Adipocyte (in vitro differentiated cells): Measurements from ENCODE around the gene BRAT1.
A peak's percentile ranks its signal among the peaks of the same experiment; 100 is the strongest.

ENCODE experiments used
- DNase-seq: peaks from one replicate; pipeline ENCODE4 v3.0.0-alpha.2; 2015; ENCODE audit warnings: low read depth
- H3K27me3 ChIP-seq: replicated peaks from 2 replicates; pipeline ENCODE4 v1.7.0; 2013; ENCODE audit warnings: mild to moderate bottlenecking, low read length, moderate library complexity; ENCODE audit not compliant: control insufficient read depth, insufficient read depth
- H3K36me3 ChIP-seq: 2 replicates; pipeline ENCODE4 v1.7.0; 2013; ENCODE audit warnings: low read length, mild to moderate bottlenecking, moderate library complexity; ENCODE audit not compliant: control insufficient read depth, insufficient read depth, severe bottlenecking
- H3K4me1 ChIP-seq: 2 replicates; pipeline ENCODE4 v1.7.0; 2013; ENCODE audit warnings: mild to moderate bottlenecking, low read length, moderate library complexity; ENCODE audit not compliant: control insufficient read depth, insufficient read depth
- H3K4me3 ChIP-seq: 2 replicates; pipeline ENCODE4 v1.7.0; 2013; ENCODE audit warnings: mild to moderate bottlenecking, low read length, moderate library complexity
- H3K9ac ChIP-seq: 2 replicates; pipeline ENCODE4 v1.7.0; 2013; ENCODE audit warnings: mild to moderate bottlenecking, low read length, moderate library complexity
- H3K9me3 ChIP-seq: 2 replicates; pipeline ENCODE4 v1.7.0; 2013; ENCODE audit warnings: mild to moderate bottlenecking, low read length, moderate library complexity; ENCODE audit not compliant: control insufficient read depth

BRAT1 gene

GRCh38 chr7:2517678-2518507 lies 37.4 kb downstream of the BRAT1 start:
- Histone ChIP-seq H3K27me3 (peaks cover 4% of the 10 kb centered on the region), H3K4me1 (peaks cover 51% of the 10 kb centered on the region), H3K4me3 (no peak overlapping the region), H3K36me3 (no peaks in the 10 kb centered on the region), H3K9me3 (no peaks in the 10 kb centered on the region), H3K9ac (no peak overlapping the region)
- DNase-seq: no peak

- H3K9ac ChIP-seq: no peak overlapping the region
- no peaks in the 10 kb centered on the region for H3K9me3 ChIP-seq
- peak; percentile 86 for DNase-seq
- H3K27me3 ChIP-seq: peaks cover 4% of the 10 kb centered on the region
- no peaks in the 10 kb centered on the region for H3K36me3 ChIP-seq
- peaks cover 44% of the 10 kb centered on the region for H3K4me1 ChIP-seq
- H3K4me3 ChIP-seq: no peak overlapping the region
Observed at GRCh38 chr7:2517026-2517425, 38.3 kb downstream of the BRAT1 start.

- H3K4me3 ChIP-seq: no peak overlapping the region
- no peaks in the 10 kb centered on the region for H3K36me3 ChIP-seq
- no peak for DNase-seq
- H3K9me3 ChIP-seq: no peaks in the 10 kb centered on the region
- no peak overlapping the region for H3K9ac ChIP-seq
- H3K4me1 ChIP-seq: peaks cover 36% of the 10 kb centered on the region
- H3K27me3 ChIP-seq: peaks cover 4% of the 10 kb centered on the region
Observed at GRCh38 chr7:2516194-2516555, 39.1 kb downstream of the BRAT1 start.

- Histone ChIP-seq H3K27me3 (peaks cover 4% of the 10 kb centered on the region), H3K9ac (no peak overlapping the region), H3K4me1 (peaks cover 33% of the 10 kb centered on the region), H3K9me3 (no peaks in the 10 kb centered on the region), H3K36me3 (no peaks in the 10 kb centered on the region), H3K4me3 (no peak overlapping the region)
- no peak for DNase-seq
Observed at GRCh38 chr7:2515424-2516193, 39.7 kb downstream of the BRAT1 start.

GRCh38 chr7:2514473-2515423 lies 40.6 kb downstream of the BRAT1 start:
- Histone ChIP-seq H3K4me1 (peaks cover 31% of the 10 kb centered on the region), H3K9ac (no peak overlapping the region), H3K9me3 (no peaks in the 10 kb centered on the region), H3K4me3 (no peak overlapping the region), H3K36me3 (no peaks in the 10 kb centered on the region), H3K27me3 (peaks cover 4% of the 10 kb centered on the region)
- no peak for DNase-seq

GRCh38 chr7:2513702-2514101 lies 41.6 kb downstream of the BRAT1 start:
- H3K27me3 ChIP-seq: peaks cover 4% of the 10 kb centered on the region
- no peak for DNase-seq
- no peak overlapping the region for H3K9ac ChIP-seq
- H3K4me3 ChIP-seq: no peak overlapping the region
- peaks cover 28% of the 10 kb centered on the region for H3K4me1 ChIP-seq
- H3K9me3 ChIP-seq: no peaks in the 10 kb centered on the region
- H3K36me3 ChIP-seq: no peaks in the 10 kb centered on the region

GRCh38 chr7:2512713-2513112 lies 42.6 kb downstream of the BRAT1 start:
- Histone ChIP-seq H3K36me3 (no peaks in the 10 kb centered on the region), H3K4me3 (no peak overlapping the region), H3K27me3 (peaks cover 4% of the 10 kb centered on the region), H3K4me1 (peaks cover 29% of the 10 kb centered on the region), H3K9me3 (no peaks in the 10 kb centered on the region), H3K9ac (no peak overlapping the region)
- DNase-seq: no peak

GRCh38 chr7:2512179-2512661 lies 43.1 kb downstream of the BRAT1 start:
- no peak overlapping the region for H3K9ac ChIP-seq
- no peak for DNase-seq
- peaks cover 4% of the 10 kb centered on the region for H3K27me3 ChIP-seq
- H3K36me3 ChIP-seq: no peaks in the 10 kb centered on the region
- no peak overlapping the region for H3K4me3 ChIP-seq
- H3K4me1 ChIP-seq: peaks cover 26% of the 10 kb centered on the region
- no peaks in the 10 kb centered on the region for H3K9me3 ChIP-seq

GRCh38 chr7:2511769-2512168 lies 43.6 kb downstream of the BRAT1 start:
- H3K4me1 ChIP-seq: peaks cover 21% of the 10 kb centered on the region
- H3K27me3 ChIP-seq: peaks cover 4% of the 10 kb centered on the region
- no peaks in the 10 kb centered on the region for H3K9me3 ChIP-seq
- H3K4me3 ChIP-seq: no peak overlapping the region
- no peak overlapping the region for H3K9ac ChIP-seq
- no peaks in the 10 kb centered on the region for H3K36me3 ChIP-seq
- DNase-seq: no peak

- peaks cover 15% of the 10 kb centered on the region for H3K4me1 ChIP-seq
- no peaks in the 10 kb centered on the region for H3K36me3 ChIP-seq
- H3K9ac ChIP-seq: no peak overlapping the region
- no peak for DNase-seq
- H3K9me3 ChIP-seq: no peaks in the 10 kb centered on the region
- peaks cover 4% of the 10 kb centered on the region for H3K27me3 ChIP-seq
- no peak overlapping the region for H3K4me3 ChIP-seq
Observed at GRCh38 chr7:2510909-2511768, 44.2 kb downstream of the BRAT1 start.
